Endothelial cell of umbilical vein (primary cell): ENCODE measurements around the gene PSAP. TPM values are rescaled to one million over a fixed set of nuclear protein-coding genes. Genes with fewer than 3 reads are reported as not detected.

Source experiments
- BruUV-seq: library from RNA; stranded (reverse); fragments of 400-500 nt; replicated peaks from 2 replicates; lab custom pipeline; 2021; lab: Mats Ljungman, UMichigan
- CTCF ChIA-PET: fragments of 300-600, 350-600 bp; sonication (Branson Sonifier 250); formaldehyde crosslinking; loops from one replicate; lab custom pipeline; 2021; ENCODE audit warnings: antibody characterized with exemption, inconsistent platforms; lab: Charles Lee
- POLR2A ChIA-PET: fragments of 300-600, 350-600 bp; sonication (Branson Sonifier 250); formaldehyde crosslinking; loops from one replicate; lab custom pipeline; 2021; ENCODE audit warnings: antibody characterized with exemption, inconsistent platforms; lab: Charles Lee
- DNase-seq: peaks from one replicate; pipeline ENCODE4 v3.0.0-alpha.2; 2011; ENCODE audit warnings: low read depth, low spot score
- FAIRE-seq: peaks from 2 replicates; lab custom pipeline; 2011; peaks lifted over from hg19 to GRCh38; lab: Jason Lieb, UNC
- H2AFZ ChIP-seq: 2 replicates; pipeline ENCODE4 v1.6.0; 2012; ENCODE audit warnings: low read depth, low read length, control low read depth, inconsistent platforms
- H3K27ac ChIP-seq: 2 replicates; pipeline ENCODE4 v1.5.1; 2011; ENCODE audit warnings: low read depth, mild to moderate bottlenecking, control low read depth, low read length, moderate library complexity; ENCODE audit not compliant: insufficient read depth
- H3K27me3 ChIP-seq, 2 experiments: 2 replicates each; pipeline versions ENCODE4 v1.6.0 to v1.6.1; 2011; ENCODE audit warnings: low read length in 2 of 2, mixed read lengths in 1 of 2; ENCODE audit not compliant: control insufficient read depth in 2 of 2, insufficient read depth in 2 of 2
- H3K36me3 ChIP-seq, 2 experiments: 2 replicates in 1 of 2; 3 replicates in 1 of 2; pipeline ENCODE4 v1.5.1; 2011; ENCODE audit warnings: low read length in 2 of 2, mild to moderate bottlenecking in 1 of 2, moderate library complexity in 1 of 2; ENCODE audit not compliant: control insufficient read depth in 2 of 2, insufficient read depth in 2 of 2; ENCODE audit errors: extremely low read depth in 1 of 2
- H3K4me1 ChIP-seq: 3 replicates; pipeline ENCODE4 v1.5.1; 2011; ENCODE audit warnings: mild to moderate bottlenecking, low read length; ENCODE audit not compliant: control insufficient read depth, insufficient read depth; ENCODE audit errors: extremely low read depth
- H3K4me2 ChIP-seq: 2 replicates; pipeline ENCODE4 v1.6.1; 2011; ENCODE audit warnings: low read length, control low read depth, mixed read lengths; ENCODE audit not compliant: insufficient read depth
- H3K4me3 ChIP-seq, 3 experiments: fragments of 200-600 bp in 1 of 3; sonication (generic), shearing (Covaris generic) in 1 of 3; replicated peaks in 1 of 3; 2 replicates each; pipeline ENCODE4 v1.5.1; 2011 to 2016; ENCODE audit warnings: control low read depth in 3 of 3, low read length in 3 of 3, mild to moderate bottlenecking in 2 of 3, inconsistent platforms in 1 of 3, low read depth in 1 of 3, moderate library complexity in 1 of 3; ENCODE audit not compliant: insufficient read depth in 1 of 3
- H3K79me2 ChIP-seq: 2 replicates; pipeline ENCODE4 v1.6.0; 2012; ENCODE audit warnings: low read length, inconsistent platforms; ENCODE audit not compliant: control insufficient read depth, insufficient read depth
- H3K9ac ChIP-seq: replicated peaks from 2 replicates; pipeline ENCODE3; 2011; ENCODE audit warnings: low read length, control low read depth; ENCODE audit not compliant: insufficient read depth; ENCODE audit errors: extremely low read depth
- H3K9me1 ChIP-seq: replicated peaks from 3 replicates; pipeline ENCODE4 v1.6.0; 2011; ENCODE audit warnings: mild to moderate bottlenecking, low read length; ENCODE audit not compliant: control insufficient read depth, insufficient read depth; ENCODE audit errors: extremely low read depth
- H3K9me3 ChIP-seq: replicated peaks from 2 replicates; pipeline ENCODE4 v1.5.1; 2012; ENCODE audit warnings: low read length, inconsistent platforms; ENCODE audit not compliant: control insufficient read depth, insufficient read depth
- H4K20me1 ChIP-seq: replicated peaks from 2 replicates; pipeline ENCODE3; 2011; ENCODE audit warnings: mild to moderate bottlenecking, low read length; ENCODE audit not compliant: control insufficient read depth, insufficient read depth; ENCODE audit errors: extremely low read depth
- EZH2 ChIP-seq: IDR thresholded peaks from 2 replicates; pipeline ENCODE4 v1.6.1; 2012; ENCODE audit warnings: borderline replicate concordance, low read depth, mild to moderate bottlenecking, moderate library complexity, low read length, inconsistent platforms; ENCODE audit not compliant: severe bottlenecking
- FOS ChIP-seq: IDR thresholded peaks from 2 replicates; pipeline ENCODE4 v1.6.1; 2011; ENCODE audit warnings: mild to moderate bottlenecking, low read length, moderate library complexity, borderline replicate concordance; ENCODE audit not compliant: insufficient read depth
- GATA2 ChIP-seq: IDR thresholded peaks from 2 replicates; pipeline ENCODE4 v1.7.0; 2011; ENCODE audit warnings: low read depth, mild to moderate bottlenecking, moderate library complexity, mixed read lengths, low read length; ENCODE audit not compliant: insufficient read length, insufficient read depth
- MAX ChIP-seq: IDR thresholded peaks from 2 replicates; pipeline ENCODE4 v1.6.1; 2011; ENCODE audit not compliant: insufficient read depth, insufficient read length
- MYC ChIP-seq: IDR thresholded peaks from one replicate; pipeline ENCODE4 v1.6.1; 2011; ENCODE audit warnings: mild to moderate bottlenecking, low read depth, low read length
- POLR2A ChIP-seq: IDR thresholded peaks from 2 replicates; pipeline ENCODE4 v1.6.1; 2012; ENCODE audit warnings: low read depth, mild to moderate bottlenecking, control low read depth, low read length
- dilution Hi-C: fragments of 300-500 bp; cut with MboI; formaldehyde crosslinking; loops from one replicate; pipeline ENCODE4 v1.15.0; 2019; ENCODE audit warnings: low sequenced_read_pairs; ENCODE audit not compliant: extremely low pct_ligation_motif_present
- intact Hi-C: fragments of 100-400 bp; cut with micrococcal nuclease; formaldehyde crosslinking; loops from one replicate; pipeline ENCODE4 v1.10.0; 2022
- polyA plus RNA-seq, 4 experiments: library from polyadenylated mRNA; depleted of rRNA in 3 of 4; stranded (reverse) in 3 of 4; unstranded in 1 of 4; fragments of >200 nt; gene quantifications; 2 replicates each; pipeline versions ENCODE4 v1.2.1 to v1.2.3, GENCODE V29; 2011 to 2012; ENCODE audit warnings: missing spikeins in 1 of 4
- total RNA-seq: library from RNA; stranded (reverse); gene quantifications from 2 replicates; pipeline ENCODE4 v1.2.3, GENCODE V29; 2021
- TF ChIP-seq, protein P1 (sequence below), 2 donors: IDR thresholded peaks; 1 replicate in 1 of 2; 2 replicates in 1 of 2; pipeline ENCODE4 v1.5.1; 2011; ENCODE audit warnings: low read length in 2 of 2, mild to moderate bottlenecking in 2 of 2, moderate library complexity in 2 of 2, control low read depth in 1 of 2, inconsistent platforms in 1 of 2, low read depth in 1 of 2; ENCODE audit not compliant: insufficient read depth in 1 of 2; ENCODE audit errors: extremely low read depth in 1 of 2

The PSAP gene
- total and polyA plus RNA-seq, 2 donors (not counting 3 experiments of a cell fraction or from before 2014, with no cell fraction given) = 644 to 1,476 TPM

- no peak overlapping the region for H3K27ac ChIP-seq
- peaks cover 26% of the 10 kb centered on the region for H3K4me1 ChIP-seq
- H3K9me3 ChIP-seq = no peaks in the 10 kb centered on the region
- FAIRE-seq (no peak), DNase-seq (no peak)
- no peaks in the 10 kb centered on the region for H3K27me3 ChIP-seq
- no peak overlapping the region for H3K4me3 ChIP-seq
- H2AFZ ChIP-seq = no peak overlapping the region
- no peak overlapping the region for H3K4me2 ChIP-seq
- intact Hi-C loops (no loop called here), dilution Hi-C loops (no loop called here)
- H3K9ac ChIP-seq = no peak overlapping the region
- TF ChIP-seq EZH2 (no peak), GATA2 (no peak), MYC (no peak), POLR2A (no peak), MAX (no peak), FOS (no peak)
- TF ChIP-seq, protein P1, sequence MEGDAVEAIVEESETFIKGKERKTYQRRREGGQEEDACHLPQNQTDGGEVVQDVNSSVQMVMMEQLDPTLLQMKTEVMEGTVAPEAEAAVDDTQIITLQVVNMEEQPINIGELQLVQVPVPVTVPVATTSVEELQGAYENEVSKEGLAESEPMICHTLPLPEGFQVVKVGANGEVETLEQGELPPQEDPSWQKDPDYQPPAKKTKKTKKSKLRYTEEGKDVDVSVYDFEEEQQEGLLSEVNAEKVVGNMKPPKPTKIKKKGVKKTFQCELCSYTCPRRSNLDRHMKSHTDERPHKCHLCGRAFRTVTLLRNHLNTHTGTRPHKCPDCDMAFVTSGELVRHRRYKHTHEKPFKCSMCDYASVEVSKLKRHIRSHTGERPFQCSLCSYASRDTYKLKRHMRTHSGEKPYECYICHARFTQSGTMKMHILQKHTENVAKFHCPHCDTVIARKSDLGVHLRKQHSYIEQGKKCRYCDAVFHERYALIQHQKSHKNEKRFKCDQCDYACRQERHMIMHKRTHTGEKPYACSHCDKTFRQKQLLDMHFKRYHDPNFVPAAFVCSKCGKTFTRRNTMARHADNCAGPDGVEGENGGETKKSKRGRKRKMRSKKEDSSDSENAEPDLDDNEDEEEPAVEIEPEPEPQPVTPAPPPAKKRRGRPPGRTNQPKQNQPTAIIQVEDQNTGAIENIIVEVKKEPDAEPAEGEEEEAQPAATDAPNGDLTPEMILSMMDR (IDR thresholded peaks at IDR 0.05; ENCODE audit: extremely low read depth in 1 of 2, insufficient read depth in 1 of 2, low read depth in 1 of 2, low read length in 2 of 2) = peak; percentile 14 to 18
- no peaks in the 10 kb centered on the region for H3K9me1 ChIP-seq
- H3K36me3 ChIP-seq = peaks cover 0 to 14% of the 10 kb centered on the region in 2 experiments
- peaks cover 91% of the 10 kb centered on the region for H3K79me2 ChIP-seq
- H4K20me1 ChIP-seq = peaks cover 15% of the 10 kb centered on the region
- ChIA-PET POLR2A (interaction anchor here (2.0 kb wide), 1 partner anchor 14 kb away, joined by 7 read pairs; the partner anchor contains the start of gene PSAP), CTCF (interaction anchor here (1.3 to 9.6 kb wide), 3 partner anchors 46 to 212 kb away, joined by 3 to 152 read pairs (median 11); no protein-coding TSS in a partner anchor)
- BruUV-seq = no TSS peak
Measured at GRCh38 chr10:71837098-71837827, 13.8 kb downstream of the PSAP start.
